Peyer's patch (tissue), 4 donors: ENCODE data around the gene CACNB2.

Experiments
- POLR2A ChIP-seq, 2 donors: fragments of 450-650 bp; IDR thresholded peaks; one replicate each; pipeline ENCODE4 v1.5.1; 2017; ENCODE audit warnings: antibody characterized with exemption in 2 of 2, mild to moderate bottlenecking in 2 of 2, moderate library complexity in 2 of 2
- TF ChIP-seq, protein P1 (sequence below), 6 experiments: fragments of 450-650 bp in 4 of 6; fragments of 200-600 bp in 2 of 6; sonication (generic) in 1 of 6; IDR thresholded peaks; one replicate each; pipeline ENCODE4 v1.5.1; 2017 to 2019; ENCODE audit warnings: antibody characterized with exemption in 6 of 6, mild to moderate bottlenecking in 3 of 6, moderate library complexity in 1 of 6

DNA sequence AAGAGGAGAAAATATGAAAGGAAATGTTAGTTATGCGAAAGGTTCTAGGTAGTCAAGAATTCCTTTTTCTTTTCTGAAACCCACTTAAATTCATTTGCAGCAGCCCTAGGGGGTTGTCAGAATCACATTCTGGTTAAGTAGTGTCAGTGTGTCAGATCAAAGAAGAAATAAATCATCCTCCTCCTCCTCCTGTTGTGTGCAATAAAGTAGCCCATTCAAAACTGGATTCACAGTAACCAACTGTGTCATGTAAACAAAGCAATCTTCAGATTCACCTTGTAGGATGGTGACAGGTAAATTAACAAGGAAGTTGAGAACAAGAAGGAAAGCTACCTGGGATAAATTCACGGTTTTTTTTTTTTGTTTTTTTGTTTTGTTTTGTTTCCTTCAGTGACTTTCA lies 383.6 kb downstream of the CACNB2 start:
- TF ChIP-seq, protein P1, sequence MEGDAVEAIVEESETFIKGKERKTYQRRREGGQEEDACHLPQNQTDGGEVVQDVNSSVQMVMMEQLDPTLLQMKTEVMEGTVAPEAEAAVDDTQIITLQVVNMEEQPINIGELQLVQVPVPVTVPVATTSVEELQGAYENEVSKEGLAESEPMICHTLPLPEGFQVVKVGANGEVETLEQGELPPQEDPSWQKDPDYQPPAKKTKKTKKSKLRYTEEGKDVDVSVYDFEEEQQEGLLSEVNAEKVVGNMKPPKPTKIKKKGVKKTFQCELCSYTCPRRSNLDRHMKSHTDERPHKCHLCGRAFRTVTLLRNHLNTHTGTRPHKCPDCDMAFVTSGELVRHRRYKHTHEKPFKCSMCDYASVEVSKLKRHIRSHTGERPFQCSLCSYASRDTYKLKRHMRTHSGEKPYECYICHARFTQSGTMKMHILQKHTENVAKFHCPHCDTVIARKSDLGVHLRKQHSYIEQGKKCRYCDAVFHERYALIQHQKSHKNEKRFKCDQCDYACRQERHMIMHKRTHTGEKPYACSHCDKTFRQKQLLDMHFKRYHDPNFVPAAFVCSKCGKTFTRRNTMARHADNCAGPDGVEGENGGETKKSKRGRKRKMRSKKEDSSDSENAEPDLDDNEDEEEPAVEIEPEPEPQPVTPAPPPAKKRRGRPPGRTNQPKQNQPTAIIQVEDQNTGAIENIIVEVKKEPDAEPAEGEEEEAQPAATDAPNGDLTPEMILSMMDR (IDR thresholded peaks at IDR 0.05), result no peak
- no peak for TF ChIP-seq POLR2A (IDR thresholded peaks at IDR 0.05)
